ENCODE measurements around the gene CACNA1E.
A peak's percentile ranks its signal among the peaks of the same experiment; 100 is the strongest.
"Not testable (repeated sequence)": the region's sequence is repeated elsewhere in the genome, so short reads cannot be mapped to it uniquely, and the experiment has no call there.

Gene CACNA1E

DNA sequence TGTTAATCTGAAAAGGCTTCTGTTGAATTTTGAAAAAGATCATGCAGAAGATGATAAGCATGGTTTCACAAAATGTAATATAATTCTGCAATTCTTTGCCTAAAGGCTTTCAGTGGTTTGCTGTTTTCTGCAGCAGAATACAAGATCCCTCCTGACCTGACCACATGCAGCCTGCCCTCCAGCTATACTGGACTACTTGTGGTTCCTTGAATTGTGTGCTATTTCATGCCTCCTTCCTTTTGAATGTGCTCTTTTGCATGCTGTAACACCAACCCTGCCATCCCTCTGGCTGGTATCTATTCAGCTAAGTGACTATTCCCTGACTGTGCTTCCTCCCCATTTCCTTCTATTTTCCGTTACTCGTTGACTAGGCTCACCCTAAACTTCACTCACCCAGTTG lies 55.5 kb downstream of the CACNA1E start:
- H3K36me3 Mint-ChIP-seq (ENCODE audit: low read depth), result no peaks in the 10 kb centered on the region
- no peak overlapping the region for H3K4me3 Mint-ChIP-seq
- TF ChIP-seq, protein P1, sequence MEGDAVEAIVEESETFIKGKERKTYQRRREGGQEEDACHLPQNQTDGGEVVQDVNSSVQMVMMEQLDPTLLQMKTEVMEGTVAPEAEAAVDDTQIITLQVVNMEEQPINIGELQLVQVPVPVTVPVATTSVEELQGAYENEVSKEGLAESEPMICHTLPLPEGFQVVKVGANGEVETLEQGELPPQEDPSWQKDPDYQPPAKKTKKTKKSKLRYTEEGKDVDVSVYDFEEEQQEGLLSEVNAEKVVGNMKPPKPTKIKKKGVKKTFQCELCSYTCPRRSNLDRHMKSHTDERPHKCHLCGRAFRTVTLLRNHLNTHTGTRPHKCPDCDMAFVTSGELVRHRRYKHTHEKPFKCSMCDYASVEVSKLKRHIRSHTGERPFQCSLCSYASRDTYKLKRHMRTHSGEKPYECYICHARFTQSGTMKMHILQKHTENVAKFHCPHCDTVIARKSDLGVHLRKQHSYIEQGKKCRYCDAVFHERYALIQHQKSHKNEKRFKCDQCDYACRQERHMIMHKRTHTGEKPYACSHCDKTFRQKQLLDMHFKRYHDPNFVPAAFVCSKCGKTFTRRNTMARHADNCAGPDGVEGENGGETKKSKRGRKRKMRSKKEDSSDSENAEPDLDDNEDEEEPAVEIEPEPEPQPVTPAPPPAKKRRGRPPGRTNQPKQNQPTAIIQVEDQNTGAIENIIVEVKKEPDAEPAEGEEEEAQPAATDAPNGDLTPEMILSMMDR (IDR thresholded peaks at IDR 0.05), result no peak
- no peak for DNase-seq
- H3K27ac Mint-ChIP-seq, result no peak overlapping the region
- H3K27me3 Mint-ChIP-seq (ENCODE audit: low read depth, poor library complexity), result peaks cover 2% of the 10 kb centered on the region
- no peaks in the 10 kb centered on the region for H3K9me3 Mint-ChIP-seq
- peaks cover under 1% of the 10 kb centered on the region for H3K4me1 Mint-ChIP-seq

DNA sequence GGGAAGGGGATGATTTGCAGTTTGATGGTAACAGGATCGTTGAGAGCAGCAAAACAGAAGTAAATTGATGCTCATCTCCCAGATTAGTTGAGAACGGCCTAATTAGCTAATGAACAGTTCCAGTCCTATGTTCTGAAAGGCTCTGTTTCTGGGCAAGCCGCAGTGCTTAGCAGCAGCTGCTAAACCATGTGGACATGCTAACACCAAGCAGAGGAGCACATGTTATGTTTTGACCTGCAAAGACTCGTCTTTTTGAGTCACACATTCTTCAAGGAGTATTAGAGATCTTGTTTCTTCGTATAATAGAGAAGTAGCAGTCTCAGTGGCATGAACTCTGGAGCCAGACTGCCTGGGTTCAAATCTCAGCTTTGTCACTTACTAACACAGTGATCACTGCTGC lies 58.1 kb downstream of the CACNA1E start:
- no peak for DNase-seq
- Mint-ChIP-seq H3K4me3 (no peak overlapping the region), H3K4me1 (peaks cover 27% of the 10 kb centered on the region), H3K27ac (no peak overlapping the region), H3K36me3 (ENCODE audit: low read depth) (no peaks in the 10 kb centered on the region), H3K9me3 (no peaks in the 10 kb centered on the region), H3K27me3 (ENCODE audit: low read depth, poor library complexity) (no peaks in the 10 kb centered on the region)
- TF ChIP-seq, protein P1 (IDR thresholded peaks at IDR 0.05), result no peak

DNA sequence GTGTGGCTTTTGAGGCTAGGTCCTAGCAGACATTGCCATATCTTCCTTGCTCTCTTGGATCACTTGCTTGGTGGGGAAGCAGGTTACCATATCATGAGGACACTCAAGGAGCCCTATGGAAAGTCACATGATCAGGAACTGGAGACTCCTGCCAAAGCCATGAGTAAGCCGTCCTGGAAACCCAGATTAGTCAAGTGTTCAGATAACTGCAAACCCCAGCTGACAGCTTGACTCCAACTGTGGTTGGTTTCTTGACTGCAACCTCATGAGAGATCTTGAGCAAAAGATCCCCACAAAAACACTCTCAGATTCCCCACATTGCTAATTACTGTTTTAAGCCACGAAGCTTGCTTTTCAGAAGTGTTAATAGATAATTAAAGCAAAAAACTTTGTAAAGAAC lies 58.6 kb downstream of the CACNA1E start:
- no peak for DNase-seq
- Mint-ChIP-seq H3K27ac (no peak overlapping the region), H3K36me3 (ENCODE audit: low read depth) (no peaks in the 10 kb centered on the region), H3K4me3 (no peak overlapping the region), H3K4me1 (peaks cover 32% of the 10 kb centered on the region), H3K27me3 (ENCODE audit: low read depth, poor library complexity) (no peaks in the 10 kb centered on the region), H3K9me3 (no peaks in the 10 kb centered on the region)
- TF ChIP-seq, protein P1 (IDR thresholded peaks at IDR 0.05), result no peak

DNA sequence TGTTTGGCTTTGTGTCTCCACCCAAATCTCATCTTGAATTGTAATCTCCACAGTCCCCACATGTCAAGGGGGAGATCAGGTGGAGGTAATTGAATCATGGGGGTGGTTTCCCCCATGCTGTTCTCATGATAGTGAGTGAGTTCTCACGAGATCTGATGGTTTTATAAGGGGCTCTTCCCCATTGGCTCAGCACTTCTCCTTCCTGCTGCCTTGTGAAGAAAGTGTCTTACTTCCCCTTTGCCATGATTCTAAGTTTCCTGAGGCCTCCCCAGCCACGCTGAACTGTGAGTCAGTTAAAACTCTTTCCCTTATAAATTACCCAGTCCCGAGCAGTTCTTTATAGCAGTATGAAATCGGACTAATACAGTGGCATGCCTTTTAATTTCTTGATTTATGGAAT lies 59.1 kb downstream of the CACNA1E start:
- not testable (repeated sequence) for H3K27ac Mint-ChIP-seq; DNase-seq; H3K27me3 Mint-ChIP-seq (ENCODE audit: low read depth, poor library complexity); H3K4me3 Mint-ChIP-seq; H3K9me3 Mint-ChIP-seq; H3K36me3 Mint-ChIP-seq (ENCODE audit: low read depth)
- H3K4me1 Mint-ChIP-seq, result peaks cover 36% of the 10 kb centered on the region

DNA sequence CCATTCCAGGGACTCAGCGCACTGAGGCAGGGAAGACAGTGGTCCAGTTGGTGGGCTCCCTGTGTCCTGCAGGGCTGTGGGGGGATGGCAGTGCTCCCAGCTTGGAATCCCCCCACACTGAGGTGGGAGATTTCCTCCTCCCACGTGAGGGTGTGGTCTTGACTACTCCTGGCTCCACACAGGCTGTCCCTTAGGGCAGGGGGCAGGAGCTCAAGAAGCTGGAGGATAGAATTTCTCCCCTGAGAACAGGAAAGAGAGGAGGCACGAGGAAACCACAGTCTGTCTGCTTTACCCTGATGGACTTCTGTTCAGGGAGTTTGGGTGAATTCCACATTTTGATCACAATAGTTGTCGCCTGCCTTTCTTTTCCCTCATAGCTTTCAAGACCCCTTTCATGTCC lies 62.1 kb downstream of the CACNA1E start:
- no peaks in the 10 kb centered on the region for H3K36me3 Mint-ChIP-seq (ENCODE audit: low read depth)
- H3K4me3 Mint-ChIP-seq, result peak overlapping the region; percentile 22
- TF ChIP-seq, protein P1 (IDR thresholded peaks at IDR 0.05), result no peak
- no peaks in the 10 kb centered on the region for H3K9me3 Mint-ChIP-seq
- DNase-seq, result peak; percentile 15
- no peak overlapping the region for H3K27ac Mint-ChIP-seq
- peaks cover 51% of the 10 kb centered on the region for H3K4me1 Mint-ChIP-seq
- H3K27me3 Mint-ChIP-seq (ENCODE audit: low read depth, poor library complexity), result peaks cover 12% of the 10 kb centered on the region

DNA sequence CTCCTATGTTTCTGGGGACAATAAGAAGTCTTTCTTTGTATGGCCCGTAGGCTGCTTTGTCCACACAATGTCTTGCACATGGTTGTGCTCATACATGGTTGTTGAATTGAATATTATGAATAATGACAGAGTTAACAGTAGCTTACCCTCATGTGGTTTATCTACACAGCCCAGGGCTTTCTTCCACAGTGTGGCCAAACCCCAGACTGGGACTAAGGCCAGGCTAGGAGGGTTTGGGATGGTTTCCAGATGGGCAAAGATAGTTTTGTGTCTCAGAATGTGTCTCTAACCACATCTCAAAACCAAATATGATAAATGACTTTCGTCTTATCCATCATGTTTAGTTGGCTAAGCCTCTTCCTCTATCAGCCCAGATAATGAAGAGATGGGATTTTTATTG lies 65.2 kb downstream of the CACNA1E start:
- Mint-ChIP-seq H3K27me3 (ENCODE audit: low read depth, poor library complexity) (peaks cover 13% of the 10 kb centered on the region), H3K36me3 (ENCODE audit: low read depth) (no peaks in the 10 kb centered on the region), H3K4me3 (no peak overlapping the region), H3K9me3 (no peaks in the 10 kb centered on the region), H3K27ac (no peak overlapping the region), H3K4me1 (peaks cover 77% of the 10 kb centered on the region)
- DNase-seq, result no peak
- TF ChIP-seq, protein P1 (IDR thresholded peaks at IDR 0.05), result no peak

Data from nephron progenitor cell (in vitro differentiated cells).